GM19351 (cell line): ENCODE results near the gene TTLL10.
"Not testable (repeated sequence)": the region's sequence is repeated elsewhere in the genome, so short reads cannot be mapped to it uniquely, and the experiment has no call there.

Source experiments
- ATAC-seq: cut with Tn5 transposase; IDR thresholded peaks from one replicate; pipeline ENCODE4 v1.9.1; 2021; ENCODE audit warnings: mild to moderate bottlenecking, moderate library complexity; ENCODE audit not compliant: unreplicated experiment

TTLL10 gene

GRCh38 chr1:1183833-1184775, 10.4 kb downstream of the TTLL10 start:
- no peak for ATAC-seq

GRCh38 chr1:1185101-1185765, 11.6 kb downstream of the TTLL10 start:
- ATAC-seq = no peak

- ATAC-seq = no peak
These were observed 14.3 kb downstream of the TTLL10 start for GRCh38 chr1:1187938-1188337.

- ATAC-seq = no peak
These were observed 15.4 kb downstream of the TTLL10 start for GRCh38 chr1:1189111-1189510.

GRCh38 chr1:1191734-1192133, 18.1 kb downstream of the TTLL10 start:
- no peak for ATAC-seq

- ATAC-seq = no peak
These were observed 21.0 kb downstream of the TTLL10 start for GRCh38 chr1:1194723-1195122.

- not testable (repeated sequence) for ATAC-seq
These were observed 22.0 kb downstream of the TTLL10 start for GRCh38 chr1:1195726-1196125.

- no peak for ATAC-seq
These were observed 22.9 kb downstream of the TTLL10 start for GRCh38 chr1:1196431-1197187.

- ATAC-seq = no peak
These were observed 23.5 kb downstream of the TTLL10 start for GRCh38 chr1:1197188-1197500.

GRCh38 chr1:1197551-1198422, 24.1 kb downstream of the TTLL10 start:
- ATAC-seq = no peak

- no peak for ATAC-seq
These were observed 24.9 kb downstream of the TTLL10 start for GRCh38 chr1:1198423-1199140.

- no peak for ATAC-seq
These were observed 25.7 kb downstream of the TTLL10 start for GRCh38 chr1:1199141-1199960.

GRCh38 chr1:1199961-1200875, 26.5 kb downstream of the TTLL10 start:
- ATAC-seq = no peak

GRCh38 chr1:1200876-1201810, 27.5 kb downstream of the TTLL10 start:
- no peak for ATAC-seq

GRCh38 chr1:1202831-1203560, 29.3 kb downstream of the TTLL10 start:
- ATAC-seq = no peak
